Measurements from ENCODE around the gene NRCAM. TPM values are rescaled to one million over a fixed set of nuclear protein-coding genes. Genes with fewer than 3 reads are reported as not detected.

NRCAM gene
- total RNA-seq, 1 donor from 2014 or later = 33.2 TPM

- H3K27me3 Mint-ChIP-seq (ENCODE audit: low read depth) = no peaks in the 10 kb centered on the region
- DNase-seq (ENCODE audit: low read depth, low spot score) = no peak
- TF ChIP-seq CTCF (conservative IDR thresholded peaks at IDR 0.05) = no peak
- H3K4me1 Mint-ChIP-seq = peaks cover 58% of the 10 kb centered on the region
- no peaks in the 10 kb centered on the region for H3K9me3 Mint-ChIP-seq
- no peaks in the 10 kb centered on the region for H3K36me3 Mint-ChIP-seq (ENCODE audit: low read depth)
- no peak overlapping the region for H3K4me3 Mint-ChIP-seq
- H3K27ac Mint-ChIP-seq (ENCODE audit: unreplicated experiment) = no peak overlapping the region
Measured at GRCh38 chr7:108322046-108322445, 134.2 kb downstream of the NRCAM start.

GRCh38 chr7:108321359-108321758 lies 134.9 kb downstream of the NRCAM start:
- H3K27ac Mint-ChIP-seq (ENCODE audit: unreplicated experiment) = no peak overlapping the region
- no peaks in the 10 kb centered on the region for H3K27me3 Mint-ChIP-seq (ENCODE audit: low read depth)
- no peak for DNase-seq (ENCODE audit: low read depth, low spot score)
- peaks cover 51% of the 10 kb centered on the region for H3K4me1 Mint-ChIP-seq
- H3K9me3 Mint-ChIP-seq = no peaks in the 10 kb centered on the region
- no peaks in the 10 kb centered on the region for H3K36me3 Mint-ChIP-seq (ENCODE audit: low read depth)
- no peak for TF ChIP-seq CTCF (conservative IDR thresholded peaks at IDR 0.05)
- no peak overlapping the region for H3K4me3 Mint-ChIP-seq

- peaks cover 2% of the 10 kb centered on the region for H3K36me3 Mint-ChIP-seq (ENCODE audit: low read depth)
- no peak overlapping the region for H3K4me3 Mint-ChIP-seq
- TF ChIP-seq CTCF (conservative IDR thresholded peaks at IDR 0.05) = no peak
- H3K4me1 Mint-ChIP-seq = peaks cover 31% of the 10 kb centered on the region
- no peak overlapping the region for H3K27ac Mint-ChIP-seq (ENCODE audit: unreplicated experiment)
- H3K9me3 Mint-ChIP-seq = no peaks in the 10 kb centered on the region
- DNase-seq (ENCODE audit: low read depth, low spot score) = no peak
- no peaks in the 10 kb centered on the region for H3K27me3 Mint-ChIP-seq (ENCODE audit: low read depth)
Measured at GRCh38 chr7:108316708-108317107, 139.5 kb downstream of the NRCAM start.

GRCh38 chr7:108314551-108314950 lies 141.7 kb downstream of the NRCAM start:
- DNase-seq (ENCODE audit: low read depth, low spot score) = no peak
- Mint-ChIP-seq H3K4me1 (peaks cover 47% of the 10 kb centered on the region), H3K27ac (ENCODE audit: unreplicated experiment) (no peak overlapping the region), H3K4me3 (no peak overlapping the region), H3K9me3 (no peaks in the 10 kb centered on the region), H3K36me3 (ENCODE audit: low read depth) (peaks cover 2% of the 10 kb centered on the region), H3K27me3 (ENCODE audit: low read depth) (no peaks in the 10 kb centered on the region)
- no peak for TF ChIP-seq CTCF (conservative IDR thresholded peaks at IDR 0.05)

- Mint-ChIP-seq H3K4me3 (no peak overlapping the region), H3K9me3 (no peaks in the 10 kb centered on the region), H3K36me3 (ENCODE audit: low read depth) (peaks cover 2% of the 10 kb centered on the region), H3K27me3 (ENCODE audit: low read depth) (no peaks in the 10 kb centered on the region), H3K4me1 (peaks cover 49% of the 10 kb centered on the region), H3K27ac (ENCODE audit: unreplicated experiment) (no peak overlapping the region)
- no peak for TF ChIP-seq CTCF (conservative IDR thresholded peaks at IDR 0.05)
- DNase-seq (ENCODE audit: low read depth, low spot score) = no peak
Measured at GRCh38 chr7:108314049-108314448, 142.2 kb downstream of the NRCAM start.

- no peak overlapping the region for H3K27ac Mint-ChIP-seq (ENCODE audit: unreplicated experiment)
- no peak overlapping the region for H3K4me3 Mint-ChIP-seq
- H3K9me3 Mint-ChIP-seq = no peaks in the 10 kb centered on the region
- peaks cover 53% of the 10 kb centered on the region for H3K4me1 Mint-ChIP-seq
- no peaks in the 10 kb centered on the region for H3K27me3 Mint-ChIP-seq (ENCODE audit: low read depth)
- H3K36me3 Mint-ChIP-seq (ENCODE audit: low read depth) = peaks cover 2% of the 10 kb centered on the region
- TF ChIP-seq CTCF (conservative IDR thresholded peaks at IDR 0.05) = no peak
- DNase-seq (ENCODE audit: low read depth, low spot score) = no peak
Measured at GRCh38 chr7:108313086-108313485, 143.2 kb downstream of the NRCAM start.
